Measurements from ENCODE around the gene RAB39B.
"Not testable (repeated sequence)": the region's sequence is repeated elsewhere in the genome, so short reads cannot be mapped to it uniquely, and the experiment has no call there.

RAB39B gene, protein sequence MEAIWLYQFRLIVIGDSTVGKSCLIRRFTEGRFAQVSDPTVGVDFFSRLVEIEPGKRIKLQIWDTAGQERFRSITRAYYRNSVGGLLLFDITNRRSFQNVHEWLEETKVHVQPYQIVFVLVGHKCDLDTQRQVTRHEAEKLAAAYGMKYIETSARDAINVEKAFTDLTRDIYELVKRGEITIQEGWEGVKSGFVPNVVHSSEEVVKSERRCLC

GRCh38 chrX:155263854-155264628 lies at the start of gene RAB39B:
Gene RAB39B, minus strand, starts transcription at chrX:155264491. Its CDS starts 203 bp downstream, at chrX:155264288.
- H3K4me1 Mint-ChIP-seq (ENCODE audit: low read depth) = peaks cover 6% of the 10 kb centered on the region
- peaks cover 6% of the 10 kb centered on the region for H3K9me3 Mint-ChIP-seq
- no peak within 1 kb of the TSS for H3K27ac Mint-ChIP-seq
- H3K36me3 Mint-ChIP-seq (ENCODE audit: low read depth) = no peaks in the 10 kb centered on the region
- peak within 1 kb of the TSS; percentile 64 for H3K4me3 Mint-ChIP-seq
- peaks cover 4% of the 10 kb centered on the region for H3K27me3 Mint-ChIP-seq
- intact Hi-C loops (cut with micrococcal nuclease) = no loop called here

GRCh38 chrX:155313766-155314165 lies 49.5 kb upstream of the RAB39B start:
- Mint-ChIP-seq H3K36me3 (ENCODE audit: low read depth) (peaks cover 57% of the 10 kb centered on the region), H3K9me3 (peaks cover under 1% of the 10 kb centered on the region), H3K27ac (no peak overlapping the region), H3K4me3 (peak overlapping the region; percentile 6), H3K27me3 (no peaks in the 10 kb centered on the region), H3K4me1 (ENCODE audit: low read depth) (peaks cover 43% of the 10 kb centered on the region)
- intact Hi-C loops (cut with micrococcal nuclease) = no loop called here

DNA sequence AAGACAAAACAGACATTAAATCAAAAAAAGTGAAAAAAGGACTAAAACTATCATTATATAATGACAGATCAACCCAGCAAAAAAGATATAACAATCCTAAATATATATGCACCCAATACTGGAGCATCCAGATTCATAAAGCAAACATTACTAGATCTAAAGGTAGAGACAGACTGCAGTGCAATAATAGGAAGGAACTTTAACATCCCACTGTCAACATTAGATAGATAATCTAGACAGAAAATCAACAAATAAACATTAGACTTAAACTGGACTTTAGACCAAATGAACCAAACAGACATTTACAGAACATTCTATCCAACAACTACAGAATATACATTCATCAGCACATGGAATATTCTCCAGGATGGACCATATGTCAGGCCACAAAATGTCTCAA lies 29.5 kb upstream of the RAB39B start:
- Mint-ChIP-seq H3K27me3 (no peaks in the 10 kb centered on the region), H3K9me3 (no peaks in the 10 kb centered on the region), H3K27ac (no peak overlapping the region), H3K36me3 (ENCODE audit: low read depth) (peaks cover 86% of the 10 kb centered on the region), H3K4me1 (ENCODE audit: low read depth) (peaks cover 10% of the 10 kb centered on the region), H3K4me3 (no peak overlapping the region)
- intact Hi-C loops (cut with micrococcal nuclease) = no loop called here

GRCh38 chrX:155279873-155280272 lies 15.6 kb upstream of the RAB39B start:
- H3K4me3 Mint-ChIP-seq = no peak overlapping the region
- peaks cover 88% of the 10 kb centered on the region for H3K36me3 Mint-ChIP-seq (ENCODE audit: low read depth)
- intact Hi-C loops (cut with micrococcal nuclease) = no loop called here
- H3K4me1 Mint-ChIP-seq (ENCODE audit: low read depth) = peaks cover 9% of the 10 kb centered on the region
- no peaks in the 10 kb centered on the region for H3K27me3 Mint-ChIP-seq
- no peaks in the 10 kb centered on the region for H3K9me3 Mint-ChIP-seq
- no peak overlapping the region for H3K27ac Mint-ChIP-seq

DNA sequence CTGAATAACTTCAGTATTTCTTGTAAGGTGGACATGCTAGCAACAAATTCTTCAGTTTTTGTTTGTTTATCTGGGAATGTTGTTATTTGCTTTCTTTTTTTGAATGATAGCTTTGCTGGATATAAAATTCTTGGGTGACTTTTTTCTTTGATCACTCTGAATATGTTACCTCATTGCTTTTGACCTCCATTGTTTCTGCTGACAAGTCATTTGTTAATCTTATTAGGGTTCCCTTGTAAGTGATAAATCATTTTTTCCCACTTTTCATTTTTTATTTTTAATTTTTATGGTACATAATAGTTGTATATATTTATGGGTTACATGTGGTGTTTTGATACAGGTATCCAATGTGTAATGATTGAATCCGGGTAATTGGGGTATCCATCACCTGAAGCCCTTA lies 6.7 kb upstream of the RAB39B start:
- Mint-ChIP-seq H3K27me3 (no peaks in the 10 kb centered on the region), H3K4me1 (ENCODE audit: low read depth) (no peaks in the 10 kb centered on the region), H3K9me3 (peaks cover 23% of the 10 kb centered on the region), H3K4me3 (no peak overlapping the region), H3K27ac (no peak overlapping the region), H3K36me3 (ENCODE audit: low read depth) (peaks cover 28% of the 10 kb centered on the region)
- intact Hi-C loops (cut with micrococcal nuclease) = no loop called here

DNA sequence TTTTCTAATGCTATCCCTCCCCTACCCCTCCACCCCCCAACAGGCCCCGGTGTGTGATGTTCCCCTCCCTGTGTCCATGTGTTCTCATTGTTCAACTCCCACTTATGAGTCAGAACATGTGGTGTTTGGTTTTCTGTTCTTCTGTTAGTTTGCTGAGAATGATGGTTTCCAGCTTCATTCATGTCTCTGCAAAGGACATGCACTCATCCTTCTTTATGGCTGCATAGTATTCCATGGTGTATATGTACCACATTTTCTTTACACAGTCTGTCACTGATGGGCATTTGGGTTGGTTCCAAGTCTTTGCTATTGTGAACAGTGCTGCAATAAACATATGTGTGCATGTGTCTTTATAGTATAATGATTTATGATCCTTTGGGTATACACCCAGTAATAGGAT lies 3.7 kb upstream of the RAB39B start:
- intact Hi-C loops (cut with micrococcal nuclease) = not testable (repeated sequence)

GRCh38 chrX:155266439-155266838 lies 2.1 kb upstream of the RAB39B start:
- H3K27ac Mint-ChIP-seq = no peak overlapping the region
- peaks cover 11% of the 10 kb centered on the region for H3K9me3 Mint-ChIP-seq
- intact Hi-C loops (cut with micrococcal nuclease) = no loop called here
- no peak overlapping the region for H3K4me3 Mint-ChIP-seq
- H3K4me1 Mint-ChIP-seq (ENCODE audit: low read depth) = peaks cover 6% of the 10 kb centered on the region
- H3K36me3 Mint-ChIP-seq (ENCODE audit: low read depth) = no peaks in the 10 kb centered on the region
- H3K27me3 Mint-ChIP-seq = peaks cover 4% of the 10 kb centered on the region

More for the DNA sequence above, 3.7 kb upstream of the RAB39B start:
- not testable (repeated sequence) for H3K4me1 Mint-ChIP-seq (ENCODE audit: low read depth); H3K4me3 Mint-ChIP-seq; H3K36me3 Mint-ChIP-seq (ENCODE audit: low read depth); H3K27ac Mint-ChIP-seq; H3K27me3 Mint-ChIP-seq
- peaks cover 23% of the 10 kb centered on the region for H3K9me3 Mint-ChIP-seq

DNA sequence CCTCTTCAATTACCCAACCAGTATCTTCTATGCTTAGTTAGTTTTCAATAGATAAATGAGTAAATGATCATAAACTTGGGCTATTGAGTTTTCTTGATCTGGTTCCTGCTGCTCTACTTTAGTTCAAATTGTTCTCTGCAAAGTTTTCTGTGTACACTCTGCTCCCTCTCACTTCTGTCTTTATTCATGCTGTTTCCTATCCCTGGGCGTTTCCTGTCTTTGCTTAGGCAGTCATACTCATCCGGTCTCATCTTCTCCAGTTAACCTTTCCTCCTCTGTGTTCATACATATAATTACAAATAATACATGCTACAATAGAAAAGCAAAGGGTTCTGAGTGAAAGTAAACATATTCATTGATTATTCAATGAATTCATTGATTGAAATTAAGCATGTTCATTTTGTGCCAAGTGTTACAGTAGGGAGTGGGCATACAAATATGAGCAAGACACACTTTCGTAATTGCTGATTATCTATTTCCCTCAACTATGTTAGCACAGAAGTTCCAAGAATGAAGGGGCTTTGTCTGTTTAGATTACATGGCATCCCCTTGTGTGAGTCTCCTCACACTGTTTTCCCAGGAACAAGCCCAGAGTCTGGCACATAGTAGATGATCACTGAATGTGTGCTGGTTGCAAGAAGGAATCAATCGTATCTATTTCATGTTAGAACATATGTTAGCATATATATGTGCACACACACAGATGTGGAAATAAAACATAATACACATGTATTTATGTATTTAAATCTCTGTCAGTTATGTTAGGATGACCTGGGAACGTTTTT lies 1.1 kb downstream of the RAB39B start:
- Mint-ChIP-seq H3K27me3 (peaks cover 4% of the 10 kb centered on the region), H3K4me3 (no peak overlapping the region), H3K36me3 (ENCODE audit: low read depth) (no peaks in the 10 kb centered on the region), H3K27ac (no peak overlapping the region), H3K9me3 (no peaks in the 10 kb centered on the region), H3K4me1 (ENCODE audit: low read depth) (peaks cover 6% of the 10 kb centered on the region)
- intact Hi-C loops (cut with micrococcal nuclease) = no loop called here

GRCh38 chrX:155259752-155260151 lies 4.5 kb downstream of the RAB39B start:
- H3K36me3 Mint-ChIP-seq (ENCODE audit: low read depth) = no peaks in the 10 kb centered on the region
- H3K27ac Mint-ChIP-seq = no peak overlapping the region
- H3K27me3 Mint-ChIP-seq = peaks cover 4% of the 10 kb centered on the region
- intact Hi-C loops (cut with micrococcal nuclease) = no loop called here
- no peaks in the 10 kb centered on the region for H3K9me3 Mint-ChIP-seq
- peaks cover 6% of the 10 kb centered on the region for H3K4me1 Mint-ChIP-seq (ENCODE audit: low read depth)
- no peak overlapping the region for H3K4me3 Mint-ChIP-seq

- intact Hi-C loops (cut with micrococcal nuclease) = no loop called here
- no peak overlapping the region for H3K4me3 Mint-ChIP-seq
- H3K4me1 Mint-ChIP-seq (ENCODE audit: low read depth) = no peaks in the 10 kb centered on the region
- no peaks in the 10 kb centered on the region for H3K36me3 Mint-ChIP-seq (ENCODE audit: low read depth)
- H3K27ac Mint-ChIP-seq = no peak overlapping the region
- no peaks in the 10 kb centered on the region for H3K9me3 Mint-ChIP-seq
- H3K27me3 Mint-ChIP-seq = no peaks in the 10 kb centered on the region
Measured at GRCh38 chrX:155251391-155251790, 12.9 kb downstream of the RAB39B start.

GRCh38 chrX:155247497-155247896 lies 16.8 kb downstream of the RAB39B start:
- Mint-ChIP-seq H3K36me3 (ENCODE audit: low read depth) (no peaks in the 10 kb centered on the region), H3K4me3 (no peak overlapping the region), H3K27me3 (no peaks in the 10 kb centered on the region), H3K4me1 (ENCODE audit: low read depth) (peaks cover 10% of the 10 kb centered on the region), H3K27ac (no peak overlapping the region), H3K9me3 (no peaks in the 10 kb centered on the region)
- intact Hi-C loops (cut with micrococcal nuclease) = no loop called here

- Mint-ChIP-seq H3K27ac (no peak overlapping the region), H3K36me3 (ENCODE audit: low read depth) (no peaks in the 10 kb centered on the region), H3K4me3 (no peak overlapping the region), H3K27me3 (no peaks in the 10 kb centered on the region), H3K4me1 (ENCODE audit: low read depth) (peaks cover 10% of the 10 kb centered on the region), H3K9me3 (no peaks in the 10 kb centered on the region)
- intact Hi-C loops (cut with micrococcal nuclease) = no loop called here
Measured at GRCh38 chrX:155246748-155247147, 17.5 kb downstream of the RAB39B start.

- peaks cover 15% of the 10 kb centered on the region for H3K36me3 Mint-ChIP-seq (ENCODE audit: low read depth)
Measured at GRCh38 chrX:155242300-155242699, 22.0 kb downstream of the RAB39B start.

GRCh38 chrX:155237719-155238118 lies 26.6 kb downstream of the RAB39B start:
- Mint-ChIP-seq H3K27ac (no peak overlapping the region), H3K4me3 (no peak overlapping the region)
- intact Hi-C loops (cut with micrococcal nuclease) = no loop called here

More at GRCh38 chrX:155242300-155242699, 22.0 kb downstream of the RAB39B start:
- H3K4me1 Mint-ChIP-seq (ENCODE audit: low read depth) = peaks cover 15% of the 10 kb centered on the region
- H3K9me3 Mint-ChIP-seq = no peaks in the 10 kb centered on the region
- H3K27me3 Mint-ChIP-seq = no peaks in the 10 kb centered on the region
- H3K27ac Mint-ChIP-seq = no peak overlapping the region
- intact Hi-C loops (cut with micrococcal nuclease) = no loop called here
- no peak overlapping the region for H3K4me3 Mint-ChIP-seq

More at GRCh38 chrX:155237719-155238118, 26.6 kb downstream of the RAB39B start:
- H3K36me3 Mint-ChIP-seq (ENCODE audit: low read depth) = peaks cover 44% of the 10 kb centered on the region
- H3K9me3 Mint-ChIP-seq = no peaks in the 10 kb centered on the region
- H3K4me1 Mint-ChIP-seq (ENCODE audit: low read depth) = peaks cover 11% of the 10 kb centered on the region
- no peaks in the 10 kb centered on the region for H3K27me3 Mint-ChIP-seq

Data from dendritic cell treated with granulocyte-macrophage colony-stimulating factor and Interleukin-4, amounts not matched to agents 40 ng/mL and 50 ng/mL, for 4 days (primary cell).